Measurements from ENCODE around the gene CTCFL.

CTCFL gene

DNA sequence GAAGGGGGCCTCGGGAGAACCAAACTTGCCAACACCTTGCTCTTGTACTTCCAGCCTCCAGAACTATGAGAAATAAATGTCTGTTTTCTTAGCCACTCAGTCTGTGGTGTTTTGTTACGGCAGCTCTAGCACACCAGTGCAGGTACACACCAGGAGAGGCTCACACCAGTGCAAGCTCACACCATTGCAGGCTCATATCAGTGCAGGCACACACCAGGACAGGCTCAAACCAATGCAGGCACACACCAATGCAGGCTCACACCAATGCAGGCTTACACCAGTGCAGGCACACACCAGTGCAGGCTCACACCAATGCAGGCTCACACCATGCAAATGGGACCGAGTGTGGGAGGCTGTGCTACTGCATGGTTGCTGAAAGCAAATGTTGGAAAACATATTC is 4.9 kb upstream of the CTCFL start:
- H3K4me3 ChIP-seq (ENCODE audit: low read depth in 1 of 2, low read length in 2 of 2), result no peak overlapping the region
- peaks cover 7% of the 10 kb centered on the region for H3K4me1 ChIP-seq (ENCODE audit: insufficient read depth, low read length)
- H3K9me3 ChIP-seq (ENCODE audit: low read length), result no peaks in the 10 kb centered on the region
- no peaks in the 10 kb centered on the region for H3K36me3 ChIP-seq (ENCODE audit: insufficient read depth, low read length)
- H3K27me3 ChIP-seq (ENCODE audit: control insufficient read depth in 1 of 2, insufficient read depth in 2 of 2, low read length in 2 of 2), result peaks cover 0 to 8% of the 10 kb centered on the region in 2 donors
- H3K9ac ChIP-seq (ENCODE audit: low read length), result no peak overlapping the region
- H3K27ac ChIP-seq (ENCODE audit: low read depth, low read length), result no peak overlapping the region

DNA sequence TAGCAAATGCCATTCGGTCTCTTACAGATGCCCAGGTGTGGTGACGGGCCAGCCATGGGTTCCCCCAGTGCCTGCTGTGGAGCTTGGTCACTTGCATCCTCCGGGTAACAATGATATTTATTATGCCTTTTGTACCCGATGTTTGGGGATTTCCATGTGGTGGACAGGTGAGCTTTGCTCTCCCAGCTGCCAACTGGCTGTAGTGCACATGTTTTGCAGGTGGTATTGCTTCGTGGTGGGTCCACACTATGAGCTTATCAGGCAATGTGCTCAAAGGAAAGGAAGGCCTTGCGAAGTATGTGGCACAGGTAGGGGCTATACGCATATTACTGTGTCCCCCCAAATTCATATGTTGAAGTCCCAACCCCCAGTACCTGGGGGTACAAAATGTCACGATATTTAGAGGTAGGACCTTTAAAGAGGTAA is 4.2 kb upstream of the CTCFL start:
- Histone ChIP-seq H3K9me3 (ENCODE audit: low read length) (no peaks in the 10 kb centered on the region), H3K27ac (ENCODE audit: low read depth, low read length) (no peak overlapping the region), H3K27me3 (ENCODE audit: control insufficient read depth in 1 of 2, insufficient read depth in 2 of 2, low read length in 2 of 2) (peaks cover 0 to 8% of the 10 kb centered on the region in 2 donors), H3K9ac (ENCODE audit: low read length) (no peak overlapping the region), H3K36me3 (ENCODE audit: insufficient read depth, low read length) (no peaks in the 10 kb centered on the region), H3K4me3 (ENCODE audit: low read depth in 1 of 2, low read length in 2 of 2) (no peak overlapping the region), H3K4me1 (ENCODE audit: insufficient read depth, low read length) (peaks cover 7% of the 10 kb centered on the region)

DNA sequence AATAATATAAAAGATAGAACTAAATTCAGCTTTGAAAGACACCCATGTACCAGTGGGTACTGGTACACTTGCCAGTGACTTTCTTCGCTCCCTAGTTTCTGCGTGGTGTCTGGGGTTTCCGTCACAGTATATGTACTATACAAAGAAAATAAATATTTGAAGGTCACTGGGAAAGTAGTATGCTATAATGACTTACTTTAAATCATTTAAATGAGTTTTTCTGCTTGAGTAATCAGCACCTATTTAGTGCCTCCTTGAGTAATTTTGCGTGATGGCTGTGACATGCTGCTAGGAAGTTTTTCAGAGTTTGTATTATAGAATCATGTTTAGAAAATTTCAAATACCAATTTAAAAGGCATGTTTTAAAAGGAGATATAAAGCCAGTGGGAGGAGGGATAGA is 3.2 kb upstream of the CTCFL start:
- H3K9ac ChIP-seq (ENCODE audit: low read length), result no peak overlapping the region
- peaks cover 0 to 8% of the 10 kb centered on the region in 2 donors for H3K27me3 ChIP-seq (ENCODE audit: control insufficient read depth in 1 of 2, insufficient read depth in 2 of 2, low read length in 2 of 2)
- no peaks in the 10 kb centered on the region for H3K9me3 ChIP-seq (ENCODE audit: low read length)
- H3K27ac ChIP-seq (ENCODE audit: low read depth, low read length), result no peak overlapping the region
- H3K36me3 ChIP-seq (ENCODE audit: insufficient read depth, low read length), result no peaks in the 10 kb centered on the region
- no peak overlapping the region for H3K4me3 ChIP-seq (ENCODE audit: low read depth in 1 of 2, low read length in 2 of 2)
- H3K4me1 ChIP-seq (ENCODE audit: insufficient read depth, low read length), result peaks cover 7% of the 10 kb centered on the region

DNA sequence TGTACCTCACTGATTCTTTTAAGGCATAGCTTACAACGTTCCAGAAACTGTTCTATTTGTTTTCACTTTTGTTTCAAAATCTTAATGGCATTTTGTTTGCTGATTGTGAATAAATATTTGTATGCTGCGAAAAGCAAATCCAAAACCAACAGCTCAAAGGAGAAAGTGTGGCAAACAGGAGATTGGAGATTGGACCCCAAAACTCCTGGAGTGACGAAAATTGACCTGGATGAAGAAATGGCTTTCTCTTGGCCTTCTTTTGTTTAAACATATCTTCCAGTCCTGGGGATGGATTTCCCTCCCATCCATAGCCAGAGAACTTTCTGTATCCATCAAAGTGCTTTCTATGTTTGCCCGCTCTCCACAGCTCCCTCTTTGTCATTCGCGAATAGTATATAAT is 2.8 kb upstream of the CTCFL start:
- Histone ChIP-seq H3K27ac (ENCODE audit: low read depth, low read length) (no peak overlapping the region), H3K27me3 (ENCODE audit: control insufficient read depth in 1 of 2, insufficient read depth in 2 of 2, low read length in 2 of 2) (peaks cover 0 to 8% of the 10 kb centered on the region in 2 donors), H3K4me3 (ENCODE audit: low read depth in 1 of 2, low read length in 2 of 2) (no peak overlapping the region), H3K9me3 (ENCODE audit: low read length) (no peaks in the 10 kb centered on the region), H3K4me1 (ENCODE audit: insufficient read depth, low read length) (peaks cover 7% of the 10 kb centered on the region), H3K9ac (ENCODE audit: low read length) (no peak overlapping the region), H3K36me3 (ENCODE audit: insufficient read depth, low read length) (no peaks in the 10 kb centered on the region)

DNA sequence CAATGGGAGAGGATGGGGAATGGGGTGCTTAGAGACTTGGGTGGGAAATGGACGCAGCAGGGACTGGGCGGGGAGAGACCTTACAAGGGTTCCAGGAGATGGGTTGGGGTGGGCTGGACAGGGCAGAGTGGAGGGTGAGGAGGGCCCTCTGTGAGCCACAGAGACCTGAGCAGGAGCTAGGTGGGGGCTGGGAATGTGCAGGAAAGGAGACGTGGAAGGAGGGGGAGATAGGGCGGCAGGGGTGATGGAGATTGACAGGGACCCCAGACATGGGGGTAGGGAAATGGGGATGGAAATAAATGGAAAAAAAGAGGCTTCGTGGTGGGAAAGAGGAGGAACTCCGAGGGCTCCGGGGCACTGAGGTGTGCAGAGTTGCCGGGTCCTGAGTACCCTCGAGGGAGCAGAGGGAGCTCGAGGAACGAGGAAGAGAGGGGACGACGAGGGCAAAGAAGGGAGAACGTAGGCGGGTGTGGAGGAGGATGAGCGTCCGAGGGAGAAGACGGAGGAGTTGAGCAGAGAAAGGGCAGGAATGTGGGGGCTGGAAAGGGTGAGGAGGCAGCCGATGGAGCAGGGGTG is 2.0 kb upstream of the CTCFL start:
- H3K4me3 ChIP-seq (ENCODE audit: low read depth in 1 of 2, low read length in 2 of 2), result no peak overlapping the region
- H3K27me3 ChIP-seq (ENCODE audit: control insufficient read depth in 1 of 2, insufficient read depth in 2 of 2, low read length in 2 of 2), result peaks cover 0 to 8% of the 10 kb centered on the region in 2 donors
- no peaks in the 10 kb centered on the region for H3K9me3 ChIP-seq (ENCODE audit: low read length)
- H3K9ac ChIP-seq (ENCODE audit: low read length), result no peak overlapping the region
- H3K4me1 ChIP-seq (ENCODE audit: insufficient read depth, low read length), result peaks cover 4% of the 10 kb centered on the region
- H3K27ac ChIP-seq (ENCODE audit: low read depth, low read length), result no peak overlapping the region
- no peaks in the 10 kb centered on the region for H3K36me3 ChIP-seq (ENCODE audit: insufficient read depth, low read length)

DNA sequence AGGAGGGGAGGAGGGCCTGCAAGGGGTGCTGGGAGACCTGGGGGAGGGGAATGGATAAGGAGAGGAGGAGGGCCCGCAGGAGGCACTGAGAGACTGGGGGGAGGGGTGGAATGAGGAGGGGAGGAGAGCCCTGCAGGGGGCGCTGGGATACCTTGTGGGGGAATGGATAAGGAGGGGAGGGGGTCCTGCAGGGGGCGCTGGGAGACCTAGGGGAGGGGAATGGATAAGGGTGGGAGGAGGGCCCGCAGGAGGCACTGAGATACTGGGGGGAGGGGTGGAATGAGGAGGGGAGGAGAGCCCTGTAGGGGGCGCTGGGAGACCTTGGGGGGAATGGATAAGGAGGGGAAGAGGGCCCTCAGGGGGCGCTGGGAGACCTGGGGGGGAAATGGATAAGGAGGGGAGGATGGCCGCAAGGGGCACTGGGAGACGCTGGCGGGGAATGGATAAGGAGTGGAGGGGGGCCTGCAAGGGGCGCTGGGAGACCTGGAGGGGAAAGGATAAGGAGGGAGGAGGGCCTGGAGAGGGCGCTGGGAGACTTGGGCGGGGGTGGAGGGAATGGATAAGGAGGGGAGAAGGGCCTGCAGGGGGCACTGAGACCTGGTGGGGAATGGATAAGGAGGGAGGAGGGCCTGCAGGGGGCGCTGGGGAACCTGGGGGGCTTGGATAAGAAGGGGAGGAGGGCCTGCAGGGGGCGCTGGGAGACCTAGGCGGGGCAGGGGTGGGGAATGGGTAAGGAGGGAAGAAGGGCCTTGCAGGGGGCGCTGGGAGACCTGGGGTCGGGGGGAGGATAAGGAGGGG is 1.3 kb upstream of the CTCFL start:
- H3K36me3 ChIP-seq (ENCODE audit: insufficient read depth, low read length), result no peaks in the 10 kb centered on the region
- peaks cover 0 to 8% of the 10 kb centered on the region in 2 donors for H3K27me3 ChIP-seq (ENCODE audit: control insufficient read depth in 1 of 2, insufficient read depth in 2 of 2, low read length in 2 of 2)
- H3K9me3 ChIP-seq (ENCODE audit: low read length), result no peaks in the 10 kb centered on the region
- H3K9ac ChIP-seq (ENCODE audit: low read length), result no peak overlapping the region
- H3K4me3 ChIP-seq (ENCODE audit: low read depth in 1 of 2, low read length in 2 of 2), result no peak overlapping the region
- no peak overlapping the region for H3K27ac ChIP-seq (ENCODE audit: low read depth, low read length)
- no peaks in the 10 kb centered on the region for H3K4me1 ChIP-seq (ENCODE audit: insufficient read depth, low read length)

DNA sequence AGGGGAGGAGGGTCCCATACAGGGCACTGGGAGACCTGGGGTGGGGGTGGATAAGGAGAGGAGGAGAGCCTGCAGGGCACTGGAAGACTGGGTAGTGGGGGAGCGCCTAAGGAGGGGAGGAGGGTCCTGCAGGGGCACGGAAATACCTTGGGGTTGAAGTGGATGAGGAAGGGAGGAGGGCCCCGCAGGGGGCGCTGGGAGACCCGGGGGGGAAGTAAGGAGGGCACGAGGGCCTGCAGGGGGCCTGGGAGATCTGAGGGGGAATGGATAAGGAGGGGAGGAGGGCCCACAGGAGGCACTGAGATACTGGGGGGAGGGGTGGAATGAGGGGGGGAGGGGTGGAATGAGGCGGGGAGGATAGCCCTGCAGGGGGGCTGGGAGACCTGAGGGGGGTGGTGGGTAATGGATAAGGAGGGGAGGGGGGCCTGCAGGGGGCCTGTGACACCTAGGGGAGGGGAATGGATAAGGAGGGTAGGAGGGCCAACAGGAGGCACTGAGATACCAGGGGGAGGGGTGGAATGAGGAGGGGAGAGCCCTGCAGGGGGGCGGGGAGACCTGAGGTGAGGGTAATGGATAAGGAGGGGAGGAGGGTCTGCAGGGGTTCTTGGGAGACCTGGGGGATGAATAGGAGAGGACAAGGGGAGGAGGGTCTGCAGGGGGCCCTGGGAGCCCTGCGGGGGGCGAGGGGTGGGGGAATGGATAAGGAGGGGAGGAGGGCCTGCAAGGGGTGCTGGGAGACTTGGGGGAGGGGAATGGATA is 567 bp upstream of the CTCFL start:
- peaks cover 0 to 8% of the 10 kb centered on the region in 2 donors for H3K27me3 ChIP-seq (ENCODE audit: control insufficient read depth in 1 of 2, insufficient read depth in 2 of 2, low read length in 2 of 2)
- H3K9ac ChIP-seq (ENCODE audit: low read length), result no peak overlapping the region
- H3K4me1 ChIP-seq (ENCODE audit: insufficient read depth, low read length), result no peaks in the 10 kb centered on the region
- no peaks in the 10 kb centered on the region for H3K36me3 ChIP-seq (ENCODE audit: insufficient read depth, low read length)
- H3K27ac ChIP-seq (ENCODE audit: low read depth, low read length), result no peak overlapping the region
- H3K4me3 ChIP-seq (ENCODE audit: low read depth in 1 of 2, low read length in 2 of 2), result no peak overlapping the region
- H3K9me3 ChIP-seq (ENCODE audit: low read length), result no peaks in the 10 kb centered on the region

DNA sequence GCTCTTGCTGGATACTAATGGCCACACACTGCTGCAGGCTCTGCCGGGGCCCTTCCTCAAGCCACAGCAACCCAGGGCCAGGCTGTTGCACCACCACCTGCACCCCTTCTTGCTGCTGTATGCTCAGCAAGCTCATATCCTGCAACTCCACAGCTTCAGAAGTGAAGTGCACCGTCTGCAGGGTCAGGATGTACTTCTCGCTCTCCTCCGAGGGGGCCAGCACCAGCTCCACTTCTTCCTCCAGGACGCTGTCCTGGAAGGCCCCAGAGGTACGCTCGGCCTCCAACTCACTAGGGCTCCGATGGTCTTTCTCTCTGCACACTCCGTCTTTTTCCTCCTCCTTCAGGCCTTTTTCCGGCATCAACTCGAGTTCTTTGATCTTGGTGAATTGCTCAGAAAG is 1.2 kb downstream of the CTCFL start:
- Histone ChIP-seq H3K4me3 (ENCODE audit: low read depth in 1 of 2, low read length in 2 of 2) (no peak overlapping the region), H3K27ac (ENCODE audit: low read depth, low read length) (no peak overlapping the region), H3K4me1 (ENCODE audit: insufficient read depth, low read length) (no peaks in the 10 kb centered on the region), H3K27me3 (ENCODE audit: control insufficient read depth in 1 of 2, insufficient read depth in 2 of 2, low read length in 2 of 2) (peaks cover 0 to 8% of the 10 kb centered on the region in 2 donors), H3K36me3 (ENCODE audit: insufficient read depth, low read length) (no peaks in the 10 kb centered on the region), H3K9me3 (ENCODE audit: low read length) (no peaks in the 10 kb centered on the region), H3K9ac (ENCODE audit: low read length) (no peak overlapping the region)

DNA sequence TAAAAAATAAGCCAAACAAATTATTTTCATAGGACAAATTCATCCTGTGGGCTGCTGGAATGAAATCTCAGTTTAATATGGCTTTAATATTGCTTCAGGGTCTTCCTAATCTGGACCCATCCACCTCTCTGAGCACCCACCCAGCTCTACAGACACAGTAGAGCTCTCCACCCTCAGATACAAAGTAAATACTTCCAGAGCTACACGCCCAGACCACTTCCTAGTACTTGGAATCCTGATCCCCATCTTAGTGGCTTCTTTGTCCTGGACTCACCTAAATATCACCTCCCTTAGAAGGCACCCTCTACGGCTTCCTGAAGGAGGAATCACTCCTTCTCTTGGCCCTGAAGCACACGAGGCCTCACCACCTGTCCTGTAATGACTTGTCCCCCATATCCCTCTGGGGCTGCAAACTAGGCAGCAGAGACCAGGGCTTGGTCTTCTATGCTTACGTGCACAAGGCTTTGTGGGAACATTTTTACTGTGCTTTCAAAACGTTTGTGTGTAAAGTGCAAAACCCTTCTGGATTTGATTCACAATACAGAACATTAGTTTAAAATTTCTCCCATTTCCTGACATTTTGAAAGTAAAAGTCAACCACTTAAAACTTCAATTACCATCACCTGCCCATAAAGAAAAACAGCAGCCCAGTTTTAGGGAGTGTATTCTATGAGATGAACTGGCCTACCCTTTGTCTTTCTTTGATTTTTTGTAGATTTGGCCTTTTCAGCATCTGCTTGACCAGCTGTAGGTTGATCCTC is 2.4 kb downstream of the CTCFL start:
- Histone ChIP-seq H3K4me1 (ENCODE audit: insufficient read depth, low read length) (no peaks in the 10 kb centered on the region), H3K27ac (ENCODE audit: low read depth, low read length) (no peak overlapping the region), H3K36me3 (ENCODE audit: insufficient read depth, low read length) (no peaks in the 10 kb centered on the region), H3K9me3 (ENCODE audit: low read length) (no peaks in the 10 kb centered on the region), H3K9ac (ENCODE audit: low read length) (no peak overlapping the region), H3K4me3 (ENCODE audit: low read depth in 1 of 2, low read length in 2 of 2) (no peak overlapping the region), H3K27me3 (ENCODE audit: control insufficient read depth in 1 of 2, insufficient read depth in 2 of 2, low read length in 2 of 2) (peaks cover 0 to 8% of the 10 kb centered on the region in 2 donors)

DNA sequence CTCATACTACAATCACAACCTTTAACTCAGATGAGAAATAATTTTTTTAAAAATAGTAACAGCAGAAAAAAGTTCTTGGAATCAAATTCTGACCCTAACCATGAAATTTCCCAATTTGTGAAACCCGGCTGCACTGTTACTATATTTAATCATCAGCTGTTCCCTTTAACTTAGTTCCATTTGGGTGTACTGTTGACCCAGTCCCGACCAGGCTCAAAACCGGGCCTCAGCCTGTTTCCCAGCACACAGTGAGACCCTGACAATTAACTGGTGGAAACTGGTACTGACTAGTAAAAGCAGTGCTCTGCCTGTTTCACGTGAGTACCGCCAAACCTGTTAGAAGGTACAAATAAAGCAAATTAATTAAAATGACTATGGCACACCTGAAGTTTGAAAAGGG is 7.0 kb downstream of the CTCFL start:
- no peaks in the 10 kb centered on the region for H3K36me3 ChIP-seq (ENCODE audit: insufficient read depth, low read length)
- H3K9me3 ChIP-seq (ENCODE audit: low read length), result no peaks in the 10 kb centered on the region
- peaks cover 5% of the 10 kb centered on the region for H3K4me1 ChIP-seq (ENCODE audit: insufficient read depth, low read length)
- no peak overlapping the region for H3K27ac ChIP-seq (ENCODE audit: low read depth, low read length)
- no peak overlapping the region for H3K9ac ChIP-seq (ENCODE audit: low read length)
- no peak overlapping the region for H3K4me3 ChIP-seq (ENCODE audit: low read depth in 1 of 2, low read length in 2 of 2)
- H3K27me3 ChIP-seq (ENCODE audit: control insufficient read depth in 1 of 2, insufficient read depth in 2 of 2, low read length in 2 of 2), result no peaks in the 10 kb centered on the region

DNA sequence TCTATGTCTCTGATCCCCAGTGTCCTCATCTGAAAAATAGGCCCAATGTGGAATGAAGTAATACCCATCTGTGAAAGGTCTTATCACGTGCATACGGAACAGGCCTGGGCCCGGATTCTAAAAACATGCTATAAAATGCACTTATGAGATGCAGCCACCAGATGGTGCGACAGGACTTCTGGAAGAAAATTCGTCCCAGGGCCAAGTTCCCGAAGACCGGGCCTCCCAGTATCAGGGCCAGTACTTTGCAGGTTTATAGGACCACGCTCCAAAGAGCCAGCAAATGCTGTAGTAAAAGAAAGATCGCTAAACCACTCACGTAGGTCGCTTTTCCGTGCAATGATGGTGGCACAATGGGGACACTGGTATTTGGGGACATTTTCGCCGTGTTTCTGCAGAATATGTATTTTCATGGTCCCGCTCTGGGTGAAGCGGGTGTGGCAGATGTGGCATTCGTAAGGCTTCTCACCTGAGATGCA is 10.6 kb downstream of the CTCFL start:
- no peaks in the 10 kb centered on the region for H3K9me3 ChIP-seq (ENCODE audit: low read length)
- H3K4me1 ChIP-seq (ENCODE audit: insufficient read depth, low read length), result peaks cover 5% of the 10 kb centered on the region
- no peaks in the 10 kb centered on the region for H3K36me3 ChIP-seq (ENCODE audit: insufficient read depth, low read length)
- H3K27ac ChIP-seq (ENCODE audit: low read depth, low read length), result no peak overlapping the region
- H3K9ac ChIP-seq (ENCODE audit: low read length), result no peak overlapping the region
- H3K4me3 ChIP-seq (ENCODE audit: low read depth in 1 of 2, low read length in 2 of 2), result no peak overlapping the region
- H3K27me3 ChIP-seq (ENCODE audit: control insufficient read depth in 1 of 2, insufficient read depth in 2 of 2, low read length in 2 of 2), result peaks cover 0 to 4% of the 10 kb centered on the region in 2 donors

Measured in muscle layer of colon (tissue), 2 donors.